HG03095 (cell line): ENCODE results near the gene RABGAP1L.
"Not testable (repeated sequence)": the region's sequence is repeated elsewhere in the genome, so short reads cannot be mapped to it uniquely, and the experiment has no call there.

Experiments used
- ATAC-seq: cut with Tn5 transposase; IDR thresholded peaks from one replicate; pipeline ENCODE4 v1.9.1; 2021; ENCODE audit warnings: moderate library complexity; ENCODE audit not compliant: unreplicated experiment

Gene RABGAP1L

GRCh38 chr1:174153085-174153824 is 6.1 kb upstream of the RABGAP1L start:
- no peak for ATAC-seq

- no peak for ATAC-seq
These were observed 5.6 kb upstream of the RABGAP1L start for GRCh38 chr1:174153825-174154107.

- ATAC-seq = no peak
These were observed 2.9 kb upstream of the RABGAP1L start for GRCh38 chr1:174156437-174156836.

- peak; percentile 34 for ATAC-seq
These were observed 2.0 kb upstream of the RABGAP1L start for GRCh38 chr1:174157157-174157806.

- no peak for ATAC-seq
These were observed 511 bp upstream of the RABGAP1L start for GRCh38 chr1:174158767-174159251.

- ATAC-seq = peak; percentile 10
These were observed 771 bp downstream of the RABGAP1L start for GRCh38 chr1:174160109-174160473.

- ATAC-seq = no peak
These were observed 1.3 kb downstream of the RABGAP1L start for GRCh38 chr1:174160603-174161002.

GRCh38 chr1:174161813-174162212 is 2.5 kb downstream of the RABGAP1L start:
- ATAC-seq = no peak

- no peak for ATAC-seq
These were observed 5.5 kb downstream of the RABGAP1L start for GRCh38 chr1:174164826-174165225.

GRCh38 chr1:174165471-174166137 is 6.3 kb downstream of the RABGAP1L start:
- no peak for ATAC-seq

- no peak for ATAC-seq
These were observed 7.4 kb downstream of the RABGAP1L start for GRCh38 chr1:174166530-174167264.

- peak; percentile 40 for ATAC-seq
These were observed 8.0 kb downstream of the RABGAP1L start for GRCh38 chr1:174167265-174167803.

- no peak for ATAC-seq
These were observed 10.0 kb downstream of the RABGAP1L start for GRCh38 chr1:174169342-174169741.

GRCh38 chr1:174171073-174171472 is 11.8 kb downstream of the RABGAP1L start:
- no peak for ATAC-seq

- no peak for ATAC-seq
These were observed 15.4 kb downstream of the RABGAP1L start for GRCh38 chr1:174174461-174175329.

- ATAC-seq = not testable (repeated sequence)
These were observed 19.1 kb downstream of the RABGAP1L start for GRCh38 chr1:174178459-174178858.

- ATAC-seq = no peak
These were observed 30.2 kb downstream of the RABGAP1L start for GRCh38 chr1:174189428-174190062.

GRCh38 chr1:174190691-174191199 is 31.4 kb downstream of the RABGAP1L start:
- no peak for ATAC-seq

GRCh38 chr1:174191349-174191862 is 32.1 kb downstream of the RABGAP1L start:
- ATAC-seq = no peak
